Loucy (cell line): ENCODE measurements around the gene LUZP2.

Experiments
- CTCF ChIP-seq: fragments of 200-600 bp; sonication (generic); conservative IDR thresholded peaks from 2 replicates; pipeline ENCODE4 v1.5.1; 2014; ENCODE audit warnings: mild to moderate bottlenecking, antibody characterized with exemption, low read length
- EZH2phosphoT487 ChIP-seq: fragments of 200-600 bp; IDR thresholded peaks from 2 replicates; pipeline ENCODE4 v1.6.1; 2018; ENCODE audit warnings: antibody characterized with exemption, mild to moderate bottlenecking, moderate library complexity, borderline replicate concordance

- TF ChIP-seq CTCF (no peak), EZH2phosphoT487 (no peak)
Measured at GRCh38 chr11:24925091-24925490, 428.2 kb downstream of the LUZP2 start.
